ENCODE data around the gene MYLK.
"Not testable (repeated sequence)": the region's sequence is repeated elsewhere in the genome, so short reads cannot be mapped to it uniquely, and the experiment has no call there.

The MYLK gene

DNA sequence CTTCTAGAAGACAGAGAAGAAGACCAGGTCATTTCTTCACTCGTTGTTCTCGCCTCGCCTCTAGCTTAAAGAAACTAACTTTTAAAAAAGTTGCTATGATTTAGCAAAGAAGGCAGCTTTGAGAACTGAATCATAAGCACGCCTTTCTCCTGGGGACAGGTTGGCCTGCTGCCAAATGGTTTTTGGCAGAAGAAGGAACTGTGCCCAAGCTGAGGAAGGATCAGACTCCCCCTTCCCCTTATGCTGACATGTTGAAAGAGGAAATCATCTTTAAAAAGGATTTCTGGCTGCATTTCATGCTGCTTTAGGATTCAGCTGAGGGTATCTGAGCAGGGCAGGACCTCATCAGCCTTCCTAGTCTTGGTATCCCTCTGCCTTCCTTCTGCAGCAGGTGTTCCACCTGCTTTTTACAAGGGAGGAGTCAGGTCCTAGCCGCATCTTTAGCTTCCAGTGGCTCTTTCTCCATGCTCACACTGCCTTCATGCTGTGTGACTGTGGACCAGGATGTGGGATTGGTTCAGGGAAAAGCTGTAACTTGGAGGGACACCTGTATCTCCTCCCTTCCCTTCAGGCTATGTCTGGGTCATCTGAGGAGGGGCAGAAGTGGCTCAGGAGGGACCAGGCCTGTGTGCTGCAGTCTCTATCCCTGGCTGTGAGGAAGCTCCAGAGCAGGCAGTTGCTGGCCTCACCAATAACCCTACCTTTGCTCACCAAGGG lies 265.2 kb downstream of the MYLK start:
- no peaks in the 10 kb centered on the region for H3K36me3 ChIP-seq (ENCODE audit: control insufficient read depth, insufficient read depth, low read length)
- no peak for DNase-seq (ENCODE audit: extremely low read depth, insufficient read length)
- H3K27me3 ChIP-seq (replicated peaks; ENCODE audit: control insufficient read depth, insufficient read depth, low read length) = no peaks in the 10 kb centered on the region
- TF ChIP-seq, protein P1, sequence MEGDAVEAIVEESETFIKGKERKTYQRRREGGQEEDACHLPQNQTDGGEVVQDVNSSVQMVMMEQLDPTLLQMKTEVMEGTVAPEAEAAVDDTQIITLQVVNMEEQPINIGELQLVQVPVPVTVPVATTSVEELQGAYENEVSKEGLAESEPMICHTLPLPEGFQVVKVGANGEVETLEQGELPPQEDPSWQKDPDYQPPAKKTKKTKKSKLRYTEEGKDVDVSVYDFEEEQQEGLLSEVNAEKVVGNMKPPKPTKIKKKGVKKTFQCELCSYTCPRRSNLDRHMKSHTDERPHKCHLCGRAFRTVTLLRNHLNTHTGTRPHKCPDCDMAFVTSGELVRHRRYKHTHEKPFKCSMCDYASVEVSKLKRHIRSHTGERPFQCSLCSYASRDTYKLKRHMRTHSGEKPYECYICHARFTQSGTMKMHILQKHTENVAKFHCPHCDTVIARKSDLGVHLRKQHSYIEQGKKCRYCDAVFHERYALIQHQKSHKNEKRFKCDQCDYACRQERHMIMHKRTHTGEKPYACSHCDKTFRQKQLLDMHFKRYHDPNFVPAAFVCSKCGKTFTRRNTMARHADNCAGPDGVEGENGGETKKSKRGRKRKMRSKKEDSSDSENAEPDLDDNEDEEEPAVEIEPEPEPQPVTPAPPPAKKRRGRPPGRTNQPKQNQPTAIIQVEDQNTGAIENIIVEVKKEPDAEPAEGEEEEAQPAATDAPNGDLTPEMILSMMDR (IDR thresholded peaks at IDR 0.05; ENCODE audit: insufficient read depth, low read length, poor library complexity, severe bottlenecking) = no peak
- H3K4me3 ChIP-seq (replicated peaks; ENCODE audit: low read depth, low read length) = no peak overlapping the region

DNA sequence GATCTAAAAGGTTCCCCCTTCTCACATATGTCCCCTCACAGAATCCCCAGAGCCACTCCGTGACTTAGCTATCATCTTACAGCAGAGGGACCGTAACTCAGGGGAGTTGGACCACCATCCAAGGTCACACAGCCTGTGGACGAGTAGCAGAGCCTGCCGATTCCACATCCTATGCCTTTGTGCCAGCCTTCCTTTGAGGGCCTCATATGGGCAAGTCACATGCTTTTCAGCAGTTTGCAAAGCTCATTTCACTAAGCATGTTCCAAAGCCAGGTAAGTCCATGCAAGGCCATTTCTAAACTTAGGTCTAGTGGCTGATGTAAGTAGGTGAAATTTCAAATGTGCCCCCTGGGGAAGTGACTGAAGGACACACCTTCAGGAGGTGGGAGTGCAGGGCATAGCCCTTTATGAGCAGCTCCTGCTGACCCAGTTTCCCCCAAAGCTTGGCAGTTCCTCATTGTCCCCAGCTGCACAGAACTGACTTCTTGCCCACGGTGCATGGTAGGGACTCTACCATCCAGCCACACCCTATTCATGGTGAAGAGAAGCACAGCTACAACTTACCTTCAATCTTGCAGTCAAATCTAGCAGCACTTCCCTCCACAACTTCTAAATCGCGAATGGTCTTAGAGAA lies 265.9 kb downstream of the MYLK start:
- no peaks in the 10 kb centered on the region; the same call in 1 of the 2 replicates for H3K36me3 ChIP-seq (ENCODE audit: control insufficient read depth, insufficient read depth, low read length)
- no peak overlapping the region for H3K4me3 ChIP-seq (replicated peaks; ENCODE audit: low read depth, low read length)
- DNase-seq (ENCODE audit: extremely low read depth, insufficient read length) = no peak
- no peaks in the 10 kb centered on the region for H3K27me3 ChIP-seq (replicated peaks; ENCODE audit: control insufficient read depth, insufficient read depth, low read length)
- TF ChIP-seq, protein P1 (IDR thresholded peaks at IDR 0.05; ENCODE audit: insufficient read depth, low read length, poor library complexity, severe bottlenecking) = no peak

DNA sequence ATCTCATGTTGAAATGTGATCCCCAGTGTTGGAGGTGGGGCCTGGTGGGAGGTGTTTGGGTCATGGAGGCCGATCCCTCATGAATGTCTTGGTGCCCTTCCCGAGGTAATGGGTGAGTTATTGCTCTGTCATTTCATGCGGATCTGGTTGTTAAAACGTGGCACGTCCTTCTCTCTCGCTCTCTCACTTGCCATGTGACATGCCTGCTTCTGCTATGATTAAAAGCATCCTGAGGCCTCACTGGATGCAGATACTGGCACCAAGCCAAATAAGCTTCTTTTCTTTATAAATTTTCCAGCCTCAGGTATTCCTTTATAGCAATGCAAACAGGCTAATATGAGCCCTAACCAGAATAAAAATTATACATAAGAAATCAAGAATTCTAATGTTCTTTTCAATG lies 267.5 kb downstream of the MYLK start:
- no peaks in the 10 kb centered on the region for H3K27me3 ChIP-seq (replicated peaks; ENCODE audit: control insufficient read depth, insufficient read depth, low read length)
- no peak overlapping the region for H3K4me3 ChIP-seq (replicated peaks; ENCODE audit: low read depth, low read length)
- TF ChIP-seq, protein P1 (IDR thresholded peaks at IDR 0.05; ENCODE audit: insufficient read depth, low read length, poor library complexity, severe bottlenecking) = no peak
- DNase-seq (ENCODE audit: extremely low read depth, insufficient read length) = no peak
- no peaks in the 10 kb centered on the region; the same call in 1 of the 2 replicates for H3K36me3 ChIP-seq (ENCODE audit: control insufficient read depth, insufficient read depth, low read length)

DNA sequence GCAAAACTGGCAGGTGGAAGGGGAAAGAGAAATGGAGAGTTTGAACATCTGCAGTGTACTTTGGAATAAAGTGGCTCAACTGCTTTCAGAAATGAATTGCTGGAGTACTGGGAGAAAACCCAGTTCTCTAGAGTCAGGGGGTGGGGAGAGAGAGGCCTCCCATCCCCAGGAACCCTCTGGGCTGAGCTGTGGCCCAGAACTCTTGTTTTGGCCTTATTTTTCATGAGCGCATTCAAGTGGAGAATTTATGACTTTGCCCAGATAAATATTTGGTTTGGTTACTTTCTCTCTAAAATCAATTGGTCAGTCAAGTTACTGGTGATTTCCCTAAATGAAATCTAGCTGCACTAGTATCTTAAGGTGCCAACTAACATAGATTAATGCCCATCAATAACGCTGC lies 270.6 kb downstream of the MYLK start:
- no peak overlapping the region for H3K4me3 ChIP-seq (replicated peaks; ENCODE audit: low read depth, low read length)
- TF ChIP-seq, protein P1 (IDR thresholded peaks at IDR 0.05; ENCODE audit: insufficient read depth, low read length, poor library complexity, severe bottlenecking) = no peak
- H3K27me3 ChIP-seq (replicated peaks; ENCODE audit: control insufficient read depth, insufficient read depth, low read length) = no peaks in the 10 kb centered on the region
- DNase-seq (ENCODE audit: extremely low read depth, insufficient read length) = no peak
- no peaks in the 10 kb centered on the region; the same call in 1 of the 2 replicates for H3K36me3 ChIP-seq (ENCODE audit: control insufficient read depth, insufficient read depth, low read length)

DNA sequence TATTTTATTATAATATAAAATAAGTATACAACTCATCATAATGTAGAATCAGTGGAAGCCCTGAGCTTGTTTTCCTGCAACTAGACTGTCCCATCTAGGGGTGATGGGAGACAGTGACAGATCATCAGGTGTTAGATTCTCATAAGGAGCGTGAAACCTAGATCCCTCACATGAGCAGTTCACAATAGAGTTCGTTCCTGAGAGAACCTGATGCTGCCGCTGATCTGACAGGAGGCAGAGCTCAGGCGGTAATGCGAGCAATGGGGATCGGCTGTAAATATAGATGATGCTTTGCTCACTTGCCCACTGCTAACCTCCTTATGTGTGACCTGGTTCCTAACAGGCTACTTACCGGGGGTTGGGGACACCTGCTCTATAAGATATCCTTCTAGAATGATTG lies 272.5 kb downstream of the MYLK start:
- not testable (repeated sequence) for H3K4me3 ChIP-seq (replicated peaks; ENCODE audit: low read depth, low read length); DNase-seq (ENCODE audit: extremely low read depth, insufficient read length); H3K36me3 ChIP-seq (ENCODE audit: control insufficient read depth, insufficient read depth, low read length); H3K27me3 ChIP-seq (replicated peaks; ENCODE audit: control insufficient read depth, insufficient read depth, low read length)

DNA sequence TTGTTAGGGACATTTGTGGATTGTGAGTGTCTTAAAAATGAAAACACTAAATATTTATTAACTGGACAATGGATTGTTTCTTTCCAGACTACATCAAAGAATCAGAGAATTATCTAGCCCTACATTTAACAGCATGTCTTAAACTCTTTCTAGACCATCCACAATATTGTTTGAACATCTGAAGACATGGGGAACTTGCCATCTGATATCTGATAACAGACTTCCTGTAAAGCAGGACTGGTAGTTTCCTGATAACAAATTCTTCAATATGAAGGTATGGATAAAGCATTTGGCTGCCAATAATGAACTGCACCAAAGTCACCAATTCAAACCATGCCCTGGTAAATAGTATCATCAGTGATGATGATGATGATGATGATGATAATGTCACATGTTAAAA lies 273.1 kb downstream of the MYLK start:
- no peak overlapping the region for H3K4me3 ChIP-seq (replicated peaks; ENCODE audit: low read depth, low read length)
- no peak for DNase-seq (ENCODE audit: extremely low read depth, insufficient read length)
- TF ChIP-seq, protein P1 (IDR thresholded peaks at IDR 0.05; ENCODE audit: insufficient read depth, low read length, poor library complexity, severe bottlenecking) = no peak
- no peaks in the 10 kb centered on the region for H3K27me3 ChIP-seq (replicated peaks; ENCODE audit: control insufficient read depth, insufficient read depth, low read length)
- no peaks in the 10 kb centered on the region; the same call in 1 of the 2 replicates for H3K36me3 ChIP-seq (ENCODE audit: control insufficient read depth, insufficient read depth, low read length)

Data from GM06990 (cell line).